SW480 (cell line): ENCODE data around the gene ALDH3B1.
A peak's percentile ranks its signal among the peaks of the same experiment; 100 is the strongest.

Source experiments
- DNase-seq: peaks from one replicate; pipeline ENCODE4 v3.0.0-alpha.2; 2016; ENCODE audit warnings: low spot score

The ALDH3B1 gene

GRCh38 chr11:68031144-68031464 lies 21.0 kb downstream of the ALDH3B1 start:
- no peak for DNase-seq

GRCh38 chr11:68032003-68032402 lies 21.9 kb downstream of the ALDH3B1 start:
- no peak for DNase-seq

GRCh38 chr11:68032997-68033707 lies 23.0 kb downstream of the ALDH3B1 start:
- no peak for DNase-seq

- no peak for DNase-seq
These were observed 23.6 kb downstream of the ALDH3B1 start for GRCh38 chr11:68033708-68034045.

- DNase-seq = no peak
These were observed 25.2 kb downstream of the ALDH3B1 start for GRCh38 chr11:68035266-68035876.

- DNase-seq = no peak
These were observed 26.1 kb downstream of the ALDH3B1 start for GRCh38 chr11:68036141-68036716.

- DNase-seq = no peak
These were observed 26.7 kb downstream of the ALDH3B1 start for GRCh38 chr11:68036717-68037239.

GRCh38 chr11:68037411-68038225 lies 27.5 kb downstream of the ALDH3B1 start:
- DNase-seq = no peak

GRCh38 chr11:68038226-68038717 lies 28.1 kb downstream of the ALDH3B1 start:
- DNase-seq = no peak

- DNase-seq = peak; percentile 37
These were observed 28.8 kb downstream of the ALDH3B1 start, which contains the start of gene TCIRG1 for GRCh38 chr11:68038718-68039525. Gene TCIRG1, plus strand, starts transcription at chr11:68039025. Its CDS starts 2,247 bp downstream, at chr11:68041272.

GRCh38 chr11:68039526-68040086 lies 29.5 kb downstream of the ALDH3B1 start:
- DNase-seq = no peak

- DNase-seq = peak; percentile 39
These were observed 30.2 kb downstream of the ALDH3B1 start for GRCh38 chr11:68040101-68040956.

- DNase-seq = no peak
These were observed 30.9 kb downstream of the ALDH3B1 start for GRCh38 chr11:68040957-68041591.

GRCh38 chr11:68041617-68042218 lies 31.6 kb downstream of the ALDH3B1 start:
- DNase-seq = no peak

- no peak for DNase-seq
These were observed 32.3 kb downstream of the ALDH3B1 start for GRCh38 chr11:68042219-68043028.

- no peak for DNase-seq
These were observed 32.9 kb downstream of the ALDH3B1 start for GRCh38 chr11:68043029-68043348.

GRCh38 chr11:68043349-68044144 lies 33.4 kb downstream of the ALDH3B1 start:
- DNase-seq = peak; percentile 85
